HepG2 (cell line): ENCODE measurements around the gene ATP1B2. TPM values are rescaled to one million over a fixed set of nuclear protein-coding genes. Genes with fewer than 3 reads are reported as not detected.

ENCODE experiments used
- BRCA1 ChIP-seq: sonication (generic); formaldehyde crosslinking; IDR thresholded peaks from 2 replicates; pipeline ENCODE4 v1.4.0; 2020; ENCODE audit warnings: missing genetic modification reagents
- CEBPB ChIP-seq: IDR thresholded peaks from 2 replicates; pipeline ENCODE4 v1.6.1; 2011; ENCODE audit warnings: low read depth, low read length, improper control_type of control experiment, borderline replicate concordance
- CERS6 ChIP-seq: sonication (generic); formaldehyde crosslinking; IDR thresholded peaks from 2 replicates; pipeline ENCODE4 v1.5.0; 2020; ENCODE audit warnings: missing genetic modification reagents
- ELF1 ChIP-seq: sonication (generic); formaldehyde crosslinking; IDR thresholded peaks from 2 replicates; pipeline ENCODE4 v1.4.0; 2020; ENCODE audit warnings: missing genetic modification reagents
- FOXA3 ChIP-seq: IDR thresholded peaks from 2 replicates; pipeline ENCODE4 v1.6.1; 2016; ENCODE audit warnings: missing genetic modification reagents, missing compliant biosample characterization
- FOXC1 ChIP-seq: sonication (generic); formaldehyde crosslinking; IDR thresholded peaks from 2 replicates; pipeline ENCODE4 v1.8.0; 2022; ENCODE audit warnings: mild to moderate bottlenecking, missing genetic modification reagents, borderline replicate concordance
- FOXJ3 ChIP-seq: sonication (generic); formaldehyde crosslinking; IDR thresholded peaks from 2 replicates; pipeline ENCODE4 v1.4.0; 2020; ENCODE audit warnings: missing genetic modification reagents, mild to moderate bottlenecking, borderline replicate concordance
- GLMP ChIP-seq: sonication (generic); formaldehyde crosslinking; IDR thresholded peaks from 2 replicates; pipeline ENCODE4 v1.9.0; 2021; ENCODE audit warnings: missing genetic modification reagents, mild to moderate bottlenecking, borderline replicate concordance
- HMG20B ChIP-seq: conservative IDR thresholded peaks from 2 replicates; pipeline ENCODE4 v1.6.1; 2016; ENCODE audit warnings: missing genetic modification reagents, missing compliant biosample characterization
- NFKBIZ ChIP-seq: IDR thresholded peaks from 2 replicates; pipeline ENCODE4 v1.6.1; 2018; ENCODE audit warnings: missing genetic modification reagents, missing compliant biosample characterization
- POLR2A ChIP-seq, 2 experiments: IDR thresholded peaks; 2 replicates each; pipeline ENCODE4 v1.6.1; 2011; ENCODE audit warnings: low read depth in 2 of 2, low read length in 2 of 2, mild to moderate bottlenecking in 1 of 2, moderate library complexity in 1 of 2; ENCODE audit not compliant: insufficient read depth in 1 of 2
- PRDM4 ChIP-seq: sonication (generic); formaldehyde crosslinking; IDR thresholded peaks from 2 replicates; pipeline ENCODE4 v1.9.0; 2021; ENCODE audit warnings: missing genetic modification reagents, borderline replicate concordance
- RNF2 ChIP-seq: fragments of 450-650 bp; conservative IDR thresholded peaks from 2 replicates; pipeline ENCODE4 v1.6.1; 2016; ENCODE audit warnings: low read depth
- SAFB2 ChIP-seq: sonication (generic); formaldehyde crosslinking; IDR thresholded peaks from 2 replicates; pipeline ENCODE4 v1.5.1; 2020; ENCODE audit warnings: missing genetic modification reagents, low read depth, mild to moderate bottlenecking, borderline replicate concordance
- SMAD1 ChIP-seq: sonication (generic); formaldehyde crosslinking; IDR thresholded peaks from 2 replicates; pipeline ENCODE4 v1.4.0; 2020; ENCODE audit warnings: missing genetic modification reagents, low read depth, mild to moderate bottlenecking, borderline replicate concordance
- THAP7 ChIP-seq: sonication (generic); formaldehyde crosslinking; IDR thresholded peaks from 2 replicates; pipeline ENCODE4 v1.8.1; 2023; ENCODE audit warnings: mild to moderate bottlenecking, missing genetic modification reagents
- ZFP36 ChIP-seq: fragments of 150-350 bp; IDR thresholded peaks from 2 replicates; pipeline ENCODE4 v1.6.1; 2018; ENCODE audit warnings: borderline replicate concordance, low read length, low read depth; ENCODE audit not compliant: partially characterized antibody
- ZFY ChIP-seq: sonication (generic); formaldehyde crosslinking; IDR thresholded peaks from 2 replicates; pipeline ENCODE4 v1.4.0; 2020; ENCODE audit warnings: missing genetic modification reagents
- ZNF205 ChIP-seq: IDR thresholded peaks from 2 replicates; pipeline ENCODE4 v1.6.1; 2018; ENCODE audit warnings: missing biosample characterization, missing genetic modification reagents
- ZNF230 ChIP-seq: sonication (generic); formaldehyde crosslinking; IDR thresholded peaks from 2 replicates; pipeline ENCODE4 v1.4.0; 2020; ENCODE audit warnings: mild to moderate bottlenecking, missing genetic modification reagents
- ZNF354B ChIP-seq: sonication (generic); formaldehyde crosslinking; IDR thresholded peaks from 2 replicates; pipeline ENCODE4 v1.8.0; 2022; ENCODE audit warnings: mild to moderate bottlenecking, missing genetic modification reagents
- ZNF547 ChIP-seq: sonication (generic); formaldehyde crosslinking; IDR thresholded peaks from 2 replicates; pipeline ENCODE4 v1.5.1; 2020; ENCODE audit warnings: mild to moderate bottlenecking, missing genetic modification reagents
- ZNF766 ChIP-seq: sonication (generic); formaldehyde crosslinking; IDR thresholded peaks from 2 replicates; pipeline ENCODE4 v1.5.0; 2020; ENCODE audit warnings: missing genetic modification reagents, borderline replicate concordance
- ZNF775 ChIP-seq: sonication (generic); formaldehyde crosslinking; IDR thresholded peaks from 2 replicates; pipeline ENCODE4 v1.4.0; 2020; ENCODE audit warnings: missing genetic modification reagents, mild to moderate bottlenecking, moderate library complexity, borderline replicate concordance
- ZNF776 ChIP-seq: sonication (generic); formaldehyde crosslinking; IDR thresholded peaks from 2 replicates; pipeline ENCODE4 v1.4.0; 2020; ENCODE audit warnings: mild to moderate bottlenecking, missing genetic modification reagents
- polyA plus RNA-seq, 8 experiments: library from polyadenylated mRNA; depleted of rRNA in 3 of 8; stranded (reverse) in 7 of 8; unstranded in 1 of 8; fragments of >200 nt; fragmentation: Illumina TruSeq in 4 of 8; extraction: Trizol in 4 of 8; gene quantifications; 2 replicates each; pipeline versions ENCODE4 v1.2.1 to v1.2.3, GENCODE V29; 2011 to 2016; ENCODE audit warnings: low read depth in 4 of 8, missing spikeins in 1 of 8, mixed read lengths in 1 of 8; ENCODE audit not compliant: insufficient read depth in 1 of 8
- total RNA-seq, 5 experiments: library from RNA; depleted of rRNA; stranded (reverse); fragments of >200 nt; fragmentation: Illumina TruSeq; extraction: Trizol; gene quantifications; 2 replicates each; pipeline ENCODE4 v1.2.3, GENCODE V29; 2016; ENCODE audit warnings: low read depth in 1 of 5

ATP1B2 gene
- total and polyA plus RNA-seq, 2 of the 13 experiments (the other 11 are each of a cell fraction or from before 2014, with no cell fraction given): not detected

GRCh38 chr17:7686222-7687071 is 35.7 kb downstream of the ATP1B2 start (continued):
- TF ChIP-seq ZFY (CRISPR knock-in tag): peak; percentile 61
- no peak for TF ChIP-seq SMAD1
- no peak for TF ChIP-seq THAP7
- TF ChIP-seq GLMP (CRISPR knock-in tag): no peak
- TF ChIP-seq FOXA3 (CRISPR knock-in tag): peak; percentile 10; the same call in 1 of the 2 replicates
- TF ChIP-seq RNF2: no peak
- TF ChIP-seq ELF1: peak; percentile 82
- TF ChIP-seq ZNF354B: no peak
- peak; percentile 58; the same call in 1 of the 2 replicates for TF ChIP-seq ZNF775 (CRISPR knock-in tag)
- 0 out of 2 replicates have a peak, but pooled peaks have one; percentile 47 for TF ChIP-seq NFKBIZ
- 0 out of 2 replicates have a peak, but pooled peaks have one; percentile 8 for TF ChIP-seq ZNF776 (CRISPR knock-in tag)
- TF ChIP-seq FOXJ3: peak; percentile 23; the same call in 1 of the 2 replicates
- TF ChIP-seq BRCA1 (CRISPR knock-in tag): 0 out of 2 replicates have a peak, but pooled peaks have one; percentile 42
- TF ChIP-seq PRDM4: no peak
- no peak for TF ChIP-seq CERS6 (CRISPR knock-in tag)
- 0 out of 2 replicates have a peak, but pooled peaks have one; percentile 45 for TF ChIP-seq ZNF766 (CRISPR knock-in tag)
- peak; percentile 17; the same call in 1 of the 2 replicates for TF ChIP-seq CEBPB
- no peak for TF ChIP-seq HMG20B (CRISPR knock-in tag)
- peak; percentile 19; the same call in 1 of the 2 replicates for TF ChIP-seq FOXC1
- TF ChIP-seq ZNF230: peak; percentile 85; the same call in 1 of the 2 replicates
- TF ChIP-seq ZNF547 (CRISPR knock-in tag): no peak; the same call in 1 of the 2 replicates
- TF ChIP-seq SAFB2 (CRISPR knock-in tag): no peak
- TF ChIP-seq ZFP36: no peak
- no peak for TF ChIP-seq ZNF205 (CRISPR knock-in tag)
- peak; percentile 75 to 87 for TF ChIP-seq POLR2A (IDR thresholded peaks at IDR 0.05; ENCODE audit: insufficient read depth in 1 of 2, low read depth in 2 of 2, low read length in 2 of 2)
